PC-3 (cell line): Measurements from ENCODE around the gene C12orf50. TPM values are rescaled to one million over a fixed set of nuclear protein-coding genes. Genes with fewer than 3 reads are reported as not detected.

Experiments used
- ATAC-seq: fragments of 200-7000 bp; cut with Tn5 transposase; 2 replicates; pipeline ENCODE4 v1.9.1; 2020; ENCODE audit warnings: mild to moderate bottlenecking, moderate library complexity
- BruUV-seq: library from RNA; stranded (reverse); fragments of 400-500 nt; replicated peaks from 2 replicates; lab custom pipeline; 2021; lab: Mats Ljungman, UMichigan
- CTCF ChIA-PET: fragments of 300-600 bp; sonication (Branson Sonifier 250); formaldehyde crosslinking; loops from one replicate; lab custom pipeline; 2022; ENCODE audit warnings: antibody characterized with exemption; lab: Charles Lee
- POLR2A ChIA-PET: fragments of 300-600 bp; sonication (Branson Sonifier 250); formaldehyde crosslinking; loops from one replicate; lab custom pipeline; 2022; ENCODE audit warnings: antibody characterized with exemption; ENCODE audit not compliant: unreplicated experiment; lab: Charles Lee
- DNase-seq: peaks from one replicate; pipeline ENCODE4 v3.0.0-alpha.2; 2015
- H2AFZ ChIP-seq: fragments of 300-600 bp; sonication (generic); 2 replicates; pipeline ENCODE4 v1.6.0; 2016; ENCODE audit warnings: antibody characterized with exemption, low read length
- H3F3A ChIP-seq: fragments of 300-600 bp; sonication (generic); one replicate; pipeline ENCODE4 v1.6.0; 2017; ENCODE audit warnings: antibody characterized with exemption, low read length, control low read depth, mild to moderate bottlenecking; ENCODE audit not compliant: unreplicated experiment
- H3K27ac ChIP-seq: fragments of 300-600 bp; sonication (generic); 2 replicates; pipeline ENCODE4 v1.5.1; 2016; ENCODE audit warnings: mild to moderate bottlenecking, low read length
- H3K27me3 ChIP-seq: fragments of 300-600 bp; sonication (generic); 2 replicates; pipeline ENCODE4 v1.6.1; 2016; ENCODE audit warnings: low read length, mixed read lengths
- H3K36me3 ChIP-seq: fragments of 300-600 bp; sonication (generic); 2 replicates; pipeline ENCODE4 v1.6.1; 2016; ENCODE audit warnings: low read depth, mixed run types, low read length, mixed read lengths
- H3K4me1 ChIP-seq: fragments of 300-600 bp; sonication (generic); 2 replicates; pipeline ENCODE4 v1.5.1; 2016; ENCODE audit warnings: low read length; ENCODE audit not compliant: insufficient read depth
- H3K4me2 ChIP-seq: fragments of 300-600 bp; sonication (generic); 2 replicates; pipeline ENCODE4 v1.6.0; 2016; ENCODE audit warnings: low read length
- H3K4me3 ChIP-seq: fragments of 300-600 bp; sonication (generic); 2 replicates; pipeline ENCODE4 v1.5.1; 2016; ENCODE audit warnings: mild to moderate bottlenecking, low read length, mixed read lengths
- H3K79me2 ChIP-seq: fragments of 300-600 bp; sonication (generic); 2 replicates; pipeline ENCODE4 v1.6.1; 2017; ENCODE audit warnings: low read length, mixed read lengths
- H3K9ac ChIP-seq: fragments of 300-600 bp; sonication (generic); 2 replicates; pipeline ENCODE4 v1.6.0; 2016; ENCODE audit warnings: mild to moderate bottlenecking, low read length
- H3K9me2 ChIP-seq: fragments of 300-600 bp; sonication (generic); replicated peaks from 2 replicates; pipeline ENCODE4 v1.6.1; 2016; ENCODE audit warnings: mixed run types, low read length, mixed read lengths
- H3K9me3 ChIP-seq: fragments of 300-600 bp; sonication (generic); 2 replicates; pipeline ENCODE4 v1.6.1; 2016; ENCODE audit warnings: low read length, mixed read lengths
- H4K20me1 ChIP-seq: fragments of 300-600 bp; sonication (generic); 2 replicates; pipeline ENCODE4 v1.6.1; 2016; ENCODE audit warnings: low read length, mixed read lengths
- EZH2 ChIP-seq: fragments of 300-600 bp; sonication (generic); IDR thresholded peaks from one replicate; pipeline ENCODE4 v1.6.1; 2017; ENCODE audit warnings: antibody characterized with exemption, mild to moderate bottlenecking, low read length; ENCODE audit not compliant: unreplicated experiment
- EZH2phosphoT487 ChIP-seq: fragments of 300-600 bp; sonication (generic); IDR thresholded peaks from 2 replicates; pipeline ENCODE4 v1.6.1; 2018; ENCODE audit warnings: mild to moderate bottlenecking, antibody characterized with exemption, low read length, borderline replicate concordance
- intact Hi-C: fragments of 100-400 bp; cut with micrococcal nuclease; formaldehyde crosslinking; loops from 2 replicates; pipeline ENCODE4 v1.9.0; 2023
- total RNA-seq: library from RNA; depleted of rRNA; stranded (reverse); fragments of >200 nt; gene quantifications from 2 replicates; pipeline ENCODE4 v1.2.3, GENCODE V29; 2014
- TF ChIP-seq, protein P1 (sequence below): fragments of 300-600 bp; sonication (generic); conservative IDR thresholded peaks from 2 replicates; pipeline ENCODE4 v1.5.1; 2017; ENCODE audit warnings: antibody characterized with exemption, low read depth, mild to moderate bottlenecking, low read length

Gene C12orf50
- total RNA-seq, 1 experiment from 2014 or later = not detected

DNA sequence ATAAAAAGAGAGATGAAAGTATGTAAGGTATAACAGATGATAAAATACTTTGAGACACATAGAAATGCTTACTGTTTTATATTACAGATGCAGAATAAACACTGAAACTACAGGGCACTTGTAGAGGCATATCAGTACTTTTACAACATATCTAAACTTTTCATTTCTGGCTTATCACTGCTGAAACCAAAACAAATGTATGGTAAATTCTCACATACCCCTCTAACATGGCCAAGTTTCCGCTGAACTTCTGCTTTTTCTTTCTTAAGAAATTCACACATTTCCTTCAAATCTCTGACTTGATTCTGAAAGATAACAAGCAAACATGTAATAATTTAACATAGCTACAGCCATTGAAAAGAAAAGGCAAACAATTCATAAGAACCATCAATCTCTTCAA is 33.3 kb upstream of the C12orf50 start:
- peaks cover 19% of the 10 kb centered on the region; the same call in 1 of the 2 replicates for H3K36me3 ChIP-seq
- H3F3A ChIP-seq = no peaks in the 10 kb centered on the region
- no peaks in the 10 kb centered on the region for H4K20me1 ChIP-seq
- no peaks in the 10 kb centered on the region for H3K79me2 ChIP-seq
- TF ChIP-seq, protein P1, sequence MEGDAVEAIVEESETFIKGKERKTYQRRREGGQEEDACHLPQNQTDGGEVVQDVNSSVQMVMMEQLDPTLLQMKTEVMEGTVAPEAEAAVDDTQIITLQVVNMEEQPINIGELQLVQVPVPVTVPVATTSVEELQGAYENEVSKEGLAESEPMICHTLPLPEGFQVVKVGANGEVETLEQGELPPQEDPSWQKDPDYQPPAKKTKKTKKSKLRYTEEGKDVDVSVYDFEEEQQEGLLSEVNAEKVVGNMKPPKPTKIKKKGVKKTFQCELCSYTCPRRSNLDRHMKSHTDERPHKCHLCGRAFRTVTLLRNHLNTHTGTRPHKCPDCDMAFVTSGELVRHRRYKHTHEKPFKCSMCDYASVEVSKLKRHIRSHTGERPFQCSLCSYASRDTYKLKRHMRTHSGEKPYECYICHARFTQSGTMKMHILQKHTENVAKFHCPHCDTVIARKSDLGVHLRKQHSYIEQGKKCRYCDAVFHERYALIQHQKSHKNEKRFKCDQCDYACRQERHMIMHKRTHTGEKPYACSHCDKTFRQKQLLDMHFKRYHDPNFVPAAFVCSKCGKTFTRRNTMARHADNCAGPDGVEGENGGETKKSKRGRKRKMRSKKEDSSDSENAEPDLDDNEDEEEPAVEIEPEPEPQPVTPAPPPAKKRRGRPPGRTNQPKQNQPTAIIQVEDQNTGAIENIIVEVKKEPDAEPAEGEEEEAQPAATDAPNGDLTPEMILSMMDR = no peak
- no peak for TF ChIP-seq EZH2phosphoT487
- TF ChIP-seq EZH2 = no peak
- H3K9ac ChIP-seq = no peak overlapping the region
- H3K27me3 ChIP-seq = no peaks in the 10 kb centered on the region
- peaks cover 7% of the 10 kb centered on the region for H3K4me1 ChIP-seq
- no peak overlapping the region for H3K4me2 ChIP-seq
- no peak overlapping the region for H3K4me3 ChIP-seq
- H3K9me2 ChIP-seq = no peaks in the 10 kb centered on the region
- no TSS peak for BruUV-seq
- no peaks in the 10 kb centered on the region for H3K9me3 ChIP-seq
- no peak overlapping the region for H2AFZ ChIP-seq
- intact Hi-C loops = no loop called here
- CTCF ChIA-PET = no interaction called here
- ATAC-seq (no peak), DNase-seq (no peak)
- no peak overlapping the region for H3K27ac ChIP-seq
- POLR2A ChIA-PET = no interaction called here

DNA sequence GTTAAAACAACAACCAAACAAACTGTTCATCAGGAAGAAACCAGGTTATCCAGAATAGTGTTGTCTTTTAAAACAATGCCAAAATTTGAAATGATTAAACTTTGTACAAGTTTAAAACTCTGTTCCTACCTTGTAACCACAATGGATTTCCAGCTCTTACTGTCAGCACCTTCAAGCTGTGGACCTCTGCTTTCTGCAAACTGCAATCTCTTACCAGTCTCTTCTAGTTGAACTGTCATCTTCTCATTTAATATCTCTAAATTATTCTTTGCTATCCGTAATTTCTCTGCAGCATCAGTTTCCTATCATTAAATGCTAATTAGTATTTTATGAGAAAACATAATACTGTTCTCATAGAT is 29.5 kb upstream of the C12orf50 start:
- Histone ChIP-seq H3K9ac (no peak overlapping the region), H3K36me3 (peaks cover 24% of the 10 kb centered on the region; the same call in 1 of the 2 replicates), H3K9me2 (no peaks in the 10 kb centered on the region), H4K20me1 (no peaks in the 10 kb centered on the region), H3F3A (no peaks in the 10 kb centered on the region), H3K27me3 (no peaks in the 10 kb centered on the region), H3K27ac (no peak overlapping the region), H3K4me2 (no peak overlapping the region), H3K9me3 (no peaks in the 10 kb centered on the region), H2AFZ (no peak overlapping the region), H3K79me2 (no peaks in the 10 kb centered on the region), H3K4me3 (no peak overlapping the region), H3K4me1 (peaks cover 7% of the 10 kb centered on the region)
- DNase-seq = no peak
- no TSS peak for BruUV-seq
- TF ChIP-seq, protein P1 = no peak
- no peak for TF ChIP-seq EZH2
- TF ChIP-seq EZH2phosphoT487 = no peak
- intact Hi-C loops = loop anchor here (10.0 kb wide), 1 partner anchor 104 kb away; no protein-coding TSS in a partner anchor
- POLR2A ChIA-PET = interaction anchor here (0.6 kb wide), 2 partner anchors 14 to 1225 kb away, joined by 4 to 15 read pairs; no protein-coding TSS in a partner anchor
- CTCF ChIA-PET = no interaction called here
- ATAC-seq = no peak

DNA sequence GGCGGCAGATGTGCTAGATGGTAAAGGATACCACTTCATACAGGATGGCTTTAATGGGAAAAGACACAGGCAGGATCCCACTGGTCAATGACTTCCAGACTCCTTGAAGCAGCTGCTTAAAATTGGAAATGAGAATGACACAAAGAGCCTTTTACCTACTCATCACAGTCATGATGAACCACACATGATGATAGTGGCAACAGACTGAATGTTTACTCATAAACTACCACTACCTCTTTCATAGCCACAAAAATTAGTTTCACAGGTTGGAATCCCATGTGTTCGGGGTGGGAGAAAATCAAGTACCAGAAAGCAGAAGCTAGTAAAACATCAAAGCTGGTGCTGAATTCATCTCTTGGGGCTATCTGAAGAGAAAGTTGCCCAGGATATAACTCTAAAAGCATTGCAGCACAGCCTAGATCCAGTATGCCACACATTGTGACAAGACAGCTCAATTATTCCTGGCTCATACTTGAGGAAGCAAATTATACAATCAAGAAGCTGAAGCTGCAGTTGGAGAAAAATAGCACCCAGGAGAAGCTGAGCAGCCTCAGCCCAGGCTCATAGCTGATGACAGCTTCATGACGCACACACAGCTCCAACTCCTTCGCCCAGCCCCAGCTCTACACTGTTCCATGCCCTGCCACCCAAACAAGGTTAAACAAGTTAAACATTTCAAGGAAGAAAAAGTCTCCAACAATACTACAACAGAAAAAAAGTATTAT is 29.0 kb upstream of the C12orf50 start:
- Histone ChIP-seq H3K4me3 (no peak overlapping the region), H3K36me3 (peaks cover 24% of the 10 kb centered on the region; the same call in 1 of the 2 replicates), H3K27ac (peak overlapping the region; percentile 34; the same call in 1 of the 2 replicates), H4K20me1 (no peaks in the 10 kb centered on the region), H3K79me2 (no peaks in the 10 kb centered on the region), H3K4me2 (no peak overlapping the region), H3K27me3 (no peaks in the 10 kb centered on the region), H3K9ac (no peak overlapping the region), H3K9me2 (no peaks in the 10 kb centered on the region), H3F3A (no peaks in the 10 kb centered on the region), H2AFZ (no peak overlapping the region), H3K4me1 (peaks cover 2% of the 10 kb centered on the region; the same call in 1 of the 2 replicates), H3K9me3 (no peaks in the 10 kb centered on the region)
- ChIA-PET POLR2A (interaction anchor here (0.6 kb wide), 2 partner anchors 13 to 1226 kb away, joined by 4 to 15 read pairs; no protein-coding TSS in a partner anchor), CTCF (no interaction called here)
- intact Hi-C loops = loop anchor here (10.0 kb wide), 1 partner anchor 103 kb away; no protein-coding TSS in a partner anchor
- ATAC-seq = peak; percentile 87
- DNase-seq = no peak
- no peak for TF ChIP-seq EZH2
- TF ChIP-seq EZH2phosphoT487 = no peak
- TF ChIP-seq, protein P1 = no peak
- BruUV-seq = no TSS peak
